Colon (tissue), 2 donors: ENCODE results near the gene MIOX.
"Not testable (repeated sequence)": the region's sequence is repeated elsewhere in the genome, so short reads cannot be mapped to it uniquely, and the experiment has no call there.

ENCODE experiments used
- FAIRE-seq: peaks from 2 replicates; lab custom pipeline; 2012; peaks lifted over from hg19 to GRCh38; lab: Jason Lieb, UNC
- donor health status: control.
- donor health status: control.

The MIOX gene

DNA sequence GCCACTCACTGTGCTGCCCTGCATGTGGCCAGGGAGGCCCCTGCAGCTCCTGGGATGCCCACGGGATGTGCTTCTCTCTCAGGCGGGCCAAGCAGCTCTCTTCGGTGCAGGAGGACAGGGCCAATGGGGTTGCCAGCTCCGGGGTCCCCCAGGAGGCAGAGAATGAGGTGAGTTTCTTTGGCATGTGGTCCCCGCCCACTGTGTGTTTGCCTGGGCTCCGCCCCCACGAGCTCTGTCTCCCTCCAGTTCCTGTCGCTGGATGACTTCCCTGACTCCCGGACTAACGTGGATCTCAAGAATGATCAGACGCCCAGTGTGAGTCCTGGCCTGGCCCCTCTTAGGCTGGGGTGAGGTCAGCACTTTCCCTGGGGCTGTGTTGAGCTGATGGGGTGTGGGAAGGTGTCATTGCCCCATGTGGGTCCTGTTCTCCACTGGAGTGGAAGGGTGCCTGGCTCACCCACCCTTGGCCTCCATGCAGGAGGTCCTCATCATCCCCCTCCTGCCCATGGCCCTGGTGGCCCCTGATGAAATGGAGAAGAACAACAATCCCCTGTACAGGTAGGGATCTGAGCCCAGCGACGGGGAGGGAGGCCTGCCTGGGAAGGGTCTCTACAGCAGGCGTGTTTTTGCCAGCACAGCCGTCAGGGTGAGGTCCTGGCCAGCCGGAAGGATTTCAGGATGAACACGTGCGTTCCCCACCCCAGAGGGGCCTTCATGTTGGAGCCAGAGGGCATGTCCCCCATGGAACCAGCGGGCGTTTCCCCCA is 31.0 kb downstream of the MIOX start:
- no peak for FAIRE-seq

GRCh38 chr22:50518606-50519005 is 31.9 kb downstream of the MIOX start:
- FAIRE-seq, result no peak

- no peak for FAIRE-seq
These were observed 32.5 kb downstream of the MIOX start for GRCh38 chr22:50519151-50519550.

DNA sequence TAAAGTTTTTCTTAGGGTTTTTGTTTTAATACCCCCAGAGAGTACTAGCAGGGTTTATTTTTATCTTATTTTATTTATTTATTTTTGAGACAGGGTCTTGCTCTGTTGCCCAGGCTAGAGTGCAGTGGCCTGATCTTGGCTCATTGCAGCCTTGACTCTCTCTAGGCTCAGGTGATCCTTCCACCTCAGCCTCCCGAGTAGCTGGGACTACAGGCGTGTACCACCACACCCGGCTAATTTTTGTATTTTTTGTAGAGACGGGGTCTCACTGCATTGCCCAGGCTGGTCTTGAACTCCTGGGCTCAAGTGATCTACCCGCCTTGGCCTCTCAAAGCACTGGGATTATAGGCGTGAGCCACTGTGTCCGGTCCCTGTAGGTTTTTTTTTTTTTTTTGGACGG is 33.5 kb downstream of the MIOX start:
- FAIRE-seq, result not testable (repeated sequence)

DNA sequence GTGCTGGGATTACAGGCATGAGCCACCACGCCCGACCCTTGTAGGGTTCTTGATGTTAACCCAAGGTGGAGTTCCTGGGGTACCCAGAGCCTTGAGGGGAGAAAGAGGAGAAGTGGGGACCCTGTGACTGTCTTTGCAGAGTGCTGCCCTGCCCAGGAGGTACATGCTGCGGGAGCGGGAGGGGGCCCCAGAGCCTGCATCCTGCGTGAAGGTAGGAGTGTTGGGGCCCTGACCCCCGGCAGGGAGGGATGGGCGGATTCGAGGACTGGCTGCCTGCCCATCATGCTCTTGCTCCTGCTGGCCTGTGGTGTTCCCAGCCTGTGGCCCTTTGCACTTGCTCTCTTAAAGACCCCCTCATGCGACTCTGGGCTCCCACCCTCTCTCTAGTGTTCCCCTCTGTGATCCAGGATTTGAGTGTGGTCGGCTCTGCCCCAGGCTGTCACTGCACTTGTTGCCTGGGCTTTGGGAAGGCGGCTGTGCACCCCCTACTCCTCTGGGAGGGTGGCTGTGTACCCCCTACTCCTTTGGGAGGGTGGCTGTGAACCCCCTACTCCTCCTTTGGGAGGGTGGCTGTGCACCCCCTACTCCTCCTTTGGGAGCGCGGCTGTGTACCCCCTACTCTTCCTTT is 34.3 kb downstream of the MIOX start:
- FAIRE-seq, result no peak

- FAIRE-seq, result no peak
These were observed 35.1 kb downstream of the MIOX start for GRCh38 chr22:50521710-50522109.

- no peak for FAIRE-seq
These were observed 35.6 kb downstream of the MIOX start for GRCh38 chr22:50522208-50522805.

DNA sequence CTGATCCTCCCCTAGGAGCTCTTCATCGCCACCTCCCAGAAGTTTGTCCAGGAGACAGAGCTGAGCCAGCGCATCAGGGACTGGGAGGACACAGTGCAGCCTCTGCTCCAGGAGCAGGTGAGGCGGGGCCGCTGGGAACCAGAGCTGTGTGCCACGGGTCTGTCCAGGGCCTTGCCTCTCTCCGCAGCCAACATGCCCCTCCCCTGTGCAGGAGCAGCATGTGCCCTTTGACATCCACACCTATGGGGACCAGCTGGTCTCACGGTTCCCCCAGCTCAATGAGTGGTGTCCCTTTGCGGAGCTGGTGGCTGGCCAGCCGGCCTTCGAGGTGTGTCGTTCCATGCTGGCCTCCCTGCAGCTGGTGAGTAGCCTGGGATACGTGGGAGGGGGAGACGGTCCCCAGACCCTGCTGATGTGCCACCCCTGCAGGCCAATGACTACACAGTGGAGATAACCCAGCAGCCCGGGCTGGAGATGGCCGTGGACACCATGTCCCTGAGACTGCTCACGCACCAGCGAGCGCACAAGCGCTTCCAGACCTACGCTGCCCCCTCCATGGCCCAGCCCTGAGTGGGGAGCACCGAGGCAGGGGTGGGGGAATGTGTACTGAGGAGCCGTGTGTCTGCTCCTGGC is 36.3 kb downstream of the MIOX start:
- no peak for FAIRE-seq

- no peak for FAIRE-seq
These were observed 36.8 kb downstream of the MIOX start for GRCh38 chr22:50523458-50523805.

GRCh38 chr22:50523806-50524675 is 37.4 kb downstream of the MIOX start:
- FAIRE-seq, result no peak

- FAIRE-seq, result no peak
These were observed 38.0 kb downstream of the MIOX start for GRCh38 chr22:50524676-50525103.

- FAIRE-seq, result no peak
These were observed 38.6 kb downstream of the MIOX start, which contains the start of gene SCO2 for GRCh38 chr22:50525104-50525857. SCO2 (minus strand) TSS chr22:50525598; CDS start chr22:50524411, 1,187 bp downstream.

- FAIRE-seq, result no peak
These were observed 39.1 kb downstream of the MIOX start for GRCh38 chr22:50525858-50526107.

DNA sequence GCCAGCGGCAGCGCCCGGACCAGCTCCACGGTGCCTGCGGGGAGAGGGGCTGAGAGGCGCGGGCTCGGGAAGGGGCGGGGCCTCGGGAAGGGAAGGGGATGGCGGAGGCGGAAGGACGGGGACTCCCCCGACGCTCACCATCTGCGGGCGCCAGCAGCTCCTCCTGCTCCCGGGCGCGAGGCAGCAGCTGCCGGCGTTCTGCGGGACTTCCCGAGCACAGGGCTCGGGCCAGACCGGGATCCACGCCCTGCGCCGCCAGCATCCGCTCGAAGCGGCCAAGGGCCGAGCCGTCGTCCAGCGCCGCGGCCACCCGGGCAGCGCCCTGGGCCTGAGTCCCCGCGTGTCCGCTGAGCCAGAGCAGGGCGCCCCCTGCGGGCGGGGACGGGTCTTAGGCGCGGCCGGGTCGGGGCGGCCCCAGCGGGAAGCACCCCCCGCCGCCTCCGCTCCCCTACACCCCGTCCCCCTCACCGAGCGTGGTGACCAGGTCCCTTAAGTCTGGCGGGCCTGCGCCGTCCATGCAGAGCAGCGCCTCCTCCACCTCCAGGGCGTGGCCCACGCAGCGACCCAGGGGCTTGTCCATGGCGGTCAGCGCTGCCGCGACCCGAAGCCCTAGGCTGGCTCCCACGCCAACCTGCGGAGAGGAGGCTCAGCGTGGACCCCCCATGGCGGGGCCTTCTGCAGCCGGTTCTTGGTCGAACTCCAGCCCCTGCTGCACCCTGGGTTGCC is 39.6 kb downstream of the MIOX start:
- FAIRE-seq, result no peak

GRCh38 chr22:50526834-50527801 is 40.5 kb downstream of the MIOX start:
- FAIRE-seq, result no peak

DNA sequence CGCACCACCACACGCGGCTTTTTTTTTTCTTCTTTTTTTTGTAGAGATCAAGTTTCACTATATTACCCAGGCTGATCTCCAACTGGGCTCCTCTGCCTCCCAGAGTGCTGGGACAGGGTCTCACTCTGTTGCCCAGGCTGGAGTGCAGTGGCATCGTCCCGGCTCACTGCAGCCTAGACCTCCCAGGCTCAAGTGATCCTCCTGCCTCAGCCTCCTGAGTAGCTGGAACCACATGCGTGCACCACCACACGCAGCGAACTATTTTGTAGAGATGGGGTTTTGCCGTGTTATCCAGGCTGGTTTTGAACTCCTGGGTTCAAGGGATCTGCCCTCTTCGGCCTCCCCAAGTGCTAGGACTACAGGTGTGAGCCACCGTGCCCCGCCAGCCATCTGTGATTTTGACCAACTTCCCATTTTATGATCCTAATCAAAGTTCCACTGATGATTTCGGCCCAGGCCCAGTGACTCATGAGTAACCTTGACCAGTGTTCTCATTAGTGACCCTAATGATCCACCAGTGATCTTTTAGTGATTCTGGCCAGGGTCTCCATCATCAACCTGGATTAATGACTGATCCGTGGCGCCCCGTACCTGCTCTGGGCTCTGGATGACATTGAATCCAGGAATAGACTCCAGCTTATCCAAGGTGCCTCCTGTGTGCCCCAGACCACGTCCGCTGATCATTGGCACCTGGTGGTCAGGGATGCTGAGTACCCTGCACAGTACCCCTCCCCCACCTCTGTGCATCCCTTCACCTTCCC is 41.4 kb downstream of the MIOX start:
- FAIRE-seq, result no peak

DNA sequence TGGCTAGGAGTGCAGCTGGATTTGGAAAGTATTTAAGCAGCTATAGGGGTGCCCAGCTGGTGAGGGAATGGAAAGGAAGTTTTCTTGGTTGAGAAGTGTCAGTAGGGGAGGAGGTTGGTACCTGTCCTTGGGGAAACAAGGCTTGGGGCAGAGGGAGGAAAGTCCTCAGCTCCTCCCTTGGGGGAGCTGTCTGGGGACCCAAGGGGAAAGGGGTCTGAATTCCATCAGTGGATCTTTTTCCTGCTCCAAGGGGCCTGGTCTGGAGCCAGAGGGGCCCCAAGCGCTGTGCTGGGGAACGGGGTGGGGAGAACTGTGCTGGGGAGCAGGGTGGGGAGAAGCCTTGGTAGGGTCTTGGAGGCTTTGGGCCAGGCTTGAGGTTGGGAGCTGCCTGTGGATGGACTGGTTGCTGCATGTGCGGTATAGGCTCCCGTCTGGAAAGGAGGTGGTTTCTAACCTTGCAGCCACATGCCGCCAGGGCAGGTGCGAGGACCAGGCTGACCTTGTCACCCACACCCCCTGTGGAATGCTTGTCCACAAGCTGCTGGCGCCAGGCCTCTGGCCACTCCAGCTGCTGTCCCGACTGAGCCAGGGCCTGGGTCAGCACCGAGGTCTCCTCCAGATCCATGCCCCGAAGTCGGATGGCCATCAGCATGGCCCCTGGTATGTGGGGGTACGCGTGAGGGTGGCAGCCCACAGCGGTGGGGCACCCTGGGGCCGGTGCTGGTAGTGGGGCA is 42.2 kb downstream of the MIOX start:
- FAIRE-seq, result no peak

GRCh38 chr22:50529416-50529896 is 42.8 kb downstream of the MIOX start:
- FAIRE-seq, result no peak
